GM12891 (cell line): Measurements from ENCODE around the gene HIC1.

Experiments used
- POLR2A ChIP-seq: IDR thresholded peaks from 2 replicates; pipeline ENCODE4 v1.6.1; 2011; ENCODE audit warnings: low read depth, low read length, control low read depth
- POLR2AphosphoS5 ChIP-seq: IDR thresholded peaks from 2 replicates; pipeline ENCODE4 v1.6.1; 2011; ENCODE audit warnings: low read depth, low read length, control low read depth
- SPI1 ChIP-seq: IDR thresholded peaks from 2 replicates; pipeline ENCODE4 v1.6.1; 2011; ENCODE audit warnings: low read depth, low read length, control low read depth

- TF ChIP-seq POLR2AphosphoS5 (no peak), POLR2A (no peak), SPI1 (no peak)
Measured at GRCh38 chr17:2107506-2107905, 52.6 kb downstream of the HIC1 start.
